D341Med (cell line): ENCODE data around the gene GTF2IRD1.
"Not testable (repeated sequence)": the region's sequence is repeated elsewhere in the genome, so short reads cannot be mapped to it uniquely, and the experiment has no call there.

Source experiments
- DNase-seq: peaks from one replicate; pipeline ENCODE4 v3.0.0; 2012; ENCODE audit warnings: low spot score

GTF2IRD1 gene

GRCh38 chr7:74516214-74516613 is 62.5 kb downstream of the GTF2IRD1 start:
- DNase-seq, result no peak

GRCh38 chr7:74518041-74518440 is 64.3 kb downstream of the GTF2IRD1 start:
- no peak for DNase-seq

- no peak for DNase-seq
Measured at GRCh38 chr7:74518654-74519053, 64.9 kb downstream of the GTF2IRD1 start.

GRCh38 chr7:74519395-74519794 is 65.7 kb downstream of the GTF2IRD1 start:
- DNase-seq, result no peak

- DNase-seq, result no peak
Measured at GRCh38 chr7:74521855-74522254, 68.1 kb downstream of the GTF2IRD1 start.

GRCh38 chr7:74522281-74522905 is 68.7 kb downstream of the GTF2IRD1 start:
- no peak for DNase-seq

GRCh38 chr7:74523015-74523414 is 69.3 kb downstream of the GTF2IRD1 start:
- DNase-seq, result no peak

GRCh38 chr7:74525140-74525539 is 71.4 kb downstream of the GTF2IRD1 start:
- DNase-seq, result no peak

GRCh38 chr7:74525881-74526280 is 72.2 kb downstream of the GTF2IRD1 start:
- no peak for DNase-seq

- no peak for DNase-seq
Measured at GRCh38 chr7:74526780-74527179, 73.1 kb downstream of the GTF2IRD1 start.

GRCh38 chr7:74527842-74528241 is 74.1 kb downstream of the GTF2IRD1 start:
- no peak for DNase-seq

GRCh38 chr7:74528773-74529172 is 75.1 kb downstream of the GTF2IRD1 start:
- DNase-seq, result not testable (repeated sequence)

GRCh38 chr7:74535951-74536356 is 82.2 kb downstream of the GTF2IRD1 start:
- DNase-seq, result no peak

GRCh38 chr7:74541937-74542336 is 88.2 kb downstream of the GTF2IRD1 start:
- DNase-seq, result not testable (repeated sequence)

- DNase-seq, result peak; percentile 70
Measured at GRCh38 chr7:74542558-74543117, 88.9 kb downstream of the GTF2IRD1 start.

GRCh38 chr7:74544706-74545469 is 91.2 kb downstream of the GTF2IRD1 start:
- DNase-seq, result peak; percentile 69

GRCh38 chr7:74545921-74546320 is 92.2 kb downstream of the GTF2IRD1 start:
- DNase-seq, result no peak

GRCh38 chr7:74553596-74554012 is 99.9 kb downstream of the GTF2IRD1 start:
- DNase-seq, result not testable (repeated sequence)

- DNase-seq, result no peak
Measured at GRCh38 chr7:74554178-74554577, 100.5 kb downstream of the GTF2IRD1 start.

GRCh38 chr7:74560086-74560719 is 106.5 kb downstream of the GTF2IRD1 start:
- no peak for DNase-seq

GRCh38 chr7:74561898-74562613 is 108.3 kb downstream of the GTF2IRD1 start:
- DNase-seq, result no peak

GRCh38 chr7:74563639-74564038 is 109.9 kb downstream of the GTF2IRD1 start:
- not testable (repeated sequence) for DNase-seq
